OCI-LY3 (cell line): ENCODE results near the gene FNDC4.

Source experiments
- EZH2phosphoT487 ChIP-seq: fragments of 200-600 bp; shearing (Covaris generic); IDR thresholded peaks from 2 replicates; pipeline ENCODE4 v1.6.1; 2018; ENCODE audit warnings: antibody characterized with exemption, mixed run types, low read depth
- TF ChIP-seq, protein P1 (sequence below): fragments of 200-600, 300-600 bp; sonication (generic); IDR thresholded peaks from 2 replicates; pipeline ENCODE4 v1.5.1; 2014; ENCODE audit warnings: antibody characterized with exemption, low read length, low read depth

DNA sequence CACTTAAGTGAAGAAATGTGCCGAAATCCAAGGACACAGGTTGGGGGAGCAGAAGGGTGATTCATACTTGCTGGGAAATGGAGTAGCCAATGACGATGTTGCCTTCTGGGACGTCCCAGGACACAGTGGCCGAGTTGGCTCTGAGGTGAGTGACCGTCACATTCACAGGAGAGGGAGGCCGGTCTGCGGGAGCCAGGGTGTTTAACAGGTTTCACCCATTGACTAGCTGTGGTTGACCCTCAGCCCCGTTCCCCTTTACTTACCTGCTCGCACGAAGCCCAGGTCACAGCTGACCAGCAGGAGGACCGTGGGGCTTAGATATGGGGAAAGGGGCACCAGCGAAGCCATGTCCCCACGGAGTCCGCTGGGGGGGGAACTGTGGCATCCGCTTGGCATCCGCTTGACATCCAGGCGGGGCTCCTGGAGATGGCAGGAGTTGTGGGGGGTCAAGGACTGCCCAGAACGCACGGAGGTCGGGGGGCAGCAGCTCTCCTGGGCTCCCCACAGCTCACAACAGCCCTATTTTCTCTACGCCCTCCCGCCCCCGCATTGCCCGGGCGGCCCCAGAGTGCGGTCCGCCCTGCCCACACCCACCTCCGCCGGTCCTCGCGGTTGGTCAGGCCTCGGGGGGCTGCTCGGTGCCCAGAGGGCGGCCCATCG lies 586 bp downstream of the FNDC4 start:
- TF ChIP-seq, protein P1, sequence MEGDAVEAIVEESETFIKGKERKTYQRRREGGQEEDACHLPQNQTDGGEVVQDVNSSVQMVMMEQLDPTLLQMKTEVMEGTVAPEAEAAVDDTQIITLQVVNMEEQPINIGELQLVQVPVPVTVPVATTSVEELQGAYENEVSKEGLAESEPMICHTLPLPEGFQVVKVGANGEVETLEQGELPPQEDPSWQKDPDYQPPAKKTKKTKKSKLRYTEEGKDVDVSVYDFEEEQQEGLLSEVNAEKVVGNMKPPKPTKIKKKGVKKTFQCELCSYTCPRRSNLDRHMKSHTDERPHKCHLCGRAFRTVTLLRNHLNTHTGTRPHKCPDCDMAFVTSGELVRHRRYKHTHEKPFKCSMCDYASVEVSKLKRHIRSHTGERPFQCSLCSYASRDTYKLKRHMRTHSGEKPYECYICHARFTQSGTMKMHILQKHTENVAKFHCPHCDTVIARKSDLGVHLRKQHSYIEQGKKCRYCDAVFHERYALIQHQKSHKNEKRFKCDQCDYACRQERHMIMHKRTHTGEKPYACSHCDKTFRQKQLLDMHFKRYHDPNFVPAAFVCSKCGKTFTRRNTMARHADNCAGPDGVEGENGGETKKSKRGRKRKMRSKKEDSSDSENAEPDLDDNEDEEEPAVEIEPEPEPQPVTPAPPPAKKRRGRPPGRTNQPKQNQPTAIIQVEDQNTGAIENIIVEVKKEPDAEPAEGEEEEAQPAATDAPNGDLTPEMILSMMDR, result no peak
- no peak for TF ChIP-seq EZH2phosphoT487
